HL-60 (cell line): ENCODE data around the gene SYNGR1.

Source experiments
- DNase-seq, 2 experiments: peaks; one replicate each; pipeline ENCODE4 v3.0.0-alpha.2; 2010 to 2020; ENCODE audit warnings: low read depth in 1 of 2, low spot score in 1 of 2
- H3K27ac ChIP-seq: fragments of 250-450 bp; sonication (Bioruptor Pico); replicated peaks from 2 replicates; pipeline ENCODE4 v1.5.1; 2020; ENCODE audit warnings: mild to moderate bottlenecking, moderate library complexity
- H3K27me3 ChIP-seq: fragments of 250-450 bp; sonication (Bioruptor Pico); 2 replicates; pipeline ENCODE4 v1.5.1; 2021; ENCODE audit warnings: mild to moderate bottlenecking, moderate library complexity; ENCODE audit not compliant: insufficient read depth, poor library complexity, severe bottlenecking
- H3K4me3 ChIP-seq: replicated peaks from 2 replicates; pipeline ENCODE4 v1.5.1; 2011; ENCODE audit warnings: mild to moderate bottlenecking, control low read depth, low read length; ENCODE audit not compliant: insufficient read depth
- CTCF ChIP-seq: IDR thresholded peaks from one replicate; pipeline ENCODE4 v1.5.1; 2011; ENCODE audit warnings: low read length, control low read depth, inconsistent platforms; ENCODE audit not compliant: insufficient read depth
- GABPA ChIP-seq: IDR thresholded peaks from 2 replicates; pipeline ENCODE4 v1.6.1; 2012; ENCODE audit warnings: low read depth
- POLR2AphosphoS5 ChIP-seq: IDR thresholded peaks from 2 replicates; pipeline ENCODE4 v1.6.1; 2012; ENCODE audit warnings: low read depth
- REST ChIP-seq: IDR thresholded peaks from 2 replicates; pipeline ENCODE4 v1.6.1; 2012; ENCODE audit warnings: low read depth; ENCODE audit not compliant: insufficient replicate concordance
- SPI1 ChIP-seq: IDR thresholded peaks from 2 replicates; pipeline ENCODE4 v1.6.1; 2012; ENCODE audit warnings: low read depth, mild to moderate bottlenecking, borderline replicate concordance

Gene SYNGR1

GRCh38 chr22:39360242-39360641 lies 10.5 kb downstream of the SYNGR1 start:
- no peak overlapping the region for H3K27ac ChIP-seq
- no peaks in the 10 kb centered on the region for H3K27me3 ChIP-seq
- DNase-seq = no peak
- H3K4me3 ChIP-seq = no peak overlapping the region
- TF ChIP-seq POLR2AphosphoS5 (no peak), SPI1 (no peak), CTCF (no peak), REST (no peak), GABPA (no peak)

GRCh38 chr22:39360674-39361413 lies 11.1 kb downstream of the SYNGR1 start:
- Histone ChIP-seq H3K4me3 (no peak overlapping the region), H3K27ac (no peak overlapping the region), H3K27me3 (no peaks in the 10 kb centered on the region)
- no peak for DNase-seq
- TF ChIP-seq SPI1 (no peak), REST (no peak), CTCF (no peak), POLR2AphosphoS5 (no peak), GABPA (no peak)

- no peak overlapping the region for H3K27ac ChIP-seq
- no peaks in the 10 kb centered on the region for H3K27me3 ChIP-seq
- no peak for DNase-seq
- TF ChIP-seq POLR2AphosphoS5 (no peak), REST (no peak), SPI1 (no peak), GABPA (no peak), CTCF (no peak)
- no peak overlapping the region for H3K4me3 ChIP-seq
Observed at GRCh38 chr22:39361496-39361895, 11.7 kb downstream of the SYNGR1 start.
